Left lung (tissue), 10 donors: ENCODE results near the gene ZIM2. TPM values are rescaled to one million over a fixed set of nuclear protein-coding genes. Genes with fewer than 3 reads are reported as not detected.

Experiments used
- ATAC-seq: fragments of 200-7000 bp; cut with Tn5 transposase; one replicate; pipeline ENCODE4 v1.9.1; 2020; ENCODE audit warnings: moderate library complexity
- DNase-seq, 4 donors: peaks; one replicate each; pipeline ENCODE4 v3.0.0-alpha.2; 2013 to 2020
- H3K27ac ChIP-seq, 2 donors: fragments of 200-600 bp; sonication (generic) in 1 of 2; one replicate each; pipeline versions ENCODE4 v1.5.0 to v1.8.0; 2020 to 2021
- H3K27me3 ChIP-seq, 2 donors: fragments of 200-600 bp; sonication (generic) in 1 of 2; one replicate each; pipeline versions ENCODE4 v1.5.0 to v1.8.0; 2020 to 2021
- H3K36me3 ChIP-seq, 2 donors: fragments of 200-600 bp; sonication (generic) in 1 of 2; one replicate each; pipeline versions ENCODE4 v1.5.0 to v1.8.0; 2020 to 2021
- H3K4me1 ChIP-seq, 2 donors: fragments of 200-600 bp; one replicate each; pipeline ENCODE4 v1.8.0; 2021
- H3K4me3 ChIP-seq, 2 donors: fragments of 200-600 bp; sonication (generic) in 1 of 2; one replicate each; pipeline versions ENCODE4 v1.5.0 to v1.8.0; 2020 to 2021; ENCODE audit warnings: mild to moderate bottlenecking in 1 of 2
- H3K9me3 ChIP-seq, 2 donors: fragments of 200-600 bp; sonication (generic) in 1 of 2; one replicate each; pipeline versions ENCODE4 v1.5.0 to v1.8.0; 2020 to 2021
- intact Hi-C, 2 donors: fragments of 100-400 bp; cut with DNase I; formaldehyde crosslinking; loops; one replicate each; pipeline versions ENCODE4 v1.11.2 to v1.14.2; 2022
- polyA plus RNA-seq, 6 donors: library from polyadenylated mRNA; unstranded; fragments of 120-200 nt; gene quantifications; one replicate each; pipeline ENCODE4 v1.2.1, GENCODE V29; 2013; ENCODE audit not compliant: insufficient read length in 6 of 6
- total RNA-seq, 2 donors: library from RNA; stranded (reverse); fragmentation: NEBNext Ultra II Directional; extraction: Animal tissue kit (Norgen Biotek cat#: 25700); gene quantifications; one replicate each; pipeline ENCODE4 v1.2.1, GENCODE V29; 2021
- TF ChIP-seq, protein P1 (sequence below), 2 donors: fragments of 200-600 bp; sonication (generic) in 1 of 2; IDR thresholded peaks; one replicate each; pipeline versions ENCODE4 v1.5.0 to v1.8.0; 2021; ENCODE audit warnings: antibody characterized with exemption in 2 of 2
- donor health status: DM: no; HTN: yes; CAD: no.
- donor health status: DM: no; HTN: no; CAD: no.

The ZIM2 gene
- total and polyA plus RNA-seq, 8 donors, result 0.12 to 2.9 (median 1.8) TPM

DNA sequence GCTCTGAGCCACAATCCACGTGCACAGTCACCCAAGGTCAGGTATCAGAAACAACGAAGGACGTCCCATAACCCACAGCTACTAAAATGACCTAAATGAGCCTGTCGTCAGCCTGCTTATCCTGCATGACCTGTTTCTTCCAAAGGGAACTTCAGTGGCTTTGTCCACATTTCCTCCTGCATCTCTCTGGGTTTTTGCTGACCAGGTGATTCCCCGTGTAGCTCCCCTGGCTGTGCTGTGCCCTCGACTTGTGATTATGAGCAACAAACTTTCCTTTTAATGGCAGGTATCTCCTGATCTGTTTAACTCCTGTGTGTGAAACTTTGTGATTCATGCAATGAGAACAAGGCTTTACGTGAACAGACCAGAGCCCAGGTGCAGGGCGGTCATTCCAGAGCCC lies 81.0 kb downstream of the ZIM2 start:
- no peak overlapping the region for H3K4me3 ChIP-seq
- TF ChIP-seq, protein P1, sequence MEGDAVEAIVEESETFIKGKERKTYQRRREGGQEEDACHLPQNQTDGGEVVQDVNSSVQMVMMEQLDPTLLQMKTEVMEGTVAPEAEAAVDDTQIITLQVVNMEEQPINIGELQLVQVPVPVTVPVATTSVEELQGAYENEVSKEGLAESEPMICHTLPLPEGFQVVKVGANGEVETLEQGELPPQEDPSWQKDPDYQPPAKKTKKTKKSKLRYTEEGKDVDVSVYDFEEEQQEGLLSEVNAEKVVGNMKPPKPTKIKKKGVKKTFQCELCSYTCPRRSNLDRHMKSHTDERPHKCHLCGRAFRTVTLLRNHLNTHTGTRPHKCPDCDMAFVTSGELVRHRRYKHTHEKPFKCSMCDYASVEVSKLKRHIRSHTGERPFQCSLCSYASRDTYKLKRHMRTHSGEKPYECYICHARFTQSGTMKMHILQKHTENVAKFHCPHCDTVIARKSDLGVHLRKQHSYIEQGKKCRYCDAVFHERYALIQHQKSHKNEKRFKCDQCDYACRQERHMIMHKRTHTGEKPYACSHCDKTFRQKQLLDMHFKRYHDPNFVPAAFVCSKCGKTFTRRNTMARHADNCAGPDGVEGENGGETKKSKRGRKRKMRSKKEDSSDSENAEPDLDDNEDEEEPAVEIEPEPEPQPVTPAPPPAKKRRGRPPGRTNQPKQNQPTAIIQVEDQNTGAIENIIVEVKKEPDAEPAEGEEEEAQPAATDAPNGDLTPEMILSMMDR (IDR thresholded peaks at IDR 0.05), result no peak
- ATAC-seq (no peak), DNase-seq (no peak)
- H3K36me3 ChIP-seq, result no peaks in the 10 kb centered on the region
- intact Hi-C loops, result no loop called here
- H3K9me3 ChIP-seq, result peaks cover 0 to 46% of the 10 kb centered on the region in 2 donors
- H3K27ac ChIP-seq, result no peak overlapping the region
- H3K27me3 ChIP-seq, result no peaks in the 10 kb centered on the region
- no peaks in the 10 kb centered on the region for H3K4me1 ChIP-seq

DNA sequence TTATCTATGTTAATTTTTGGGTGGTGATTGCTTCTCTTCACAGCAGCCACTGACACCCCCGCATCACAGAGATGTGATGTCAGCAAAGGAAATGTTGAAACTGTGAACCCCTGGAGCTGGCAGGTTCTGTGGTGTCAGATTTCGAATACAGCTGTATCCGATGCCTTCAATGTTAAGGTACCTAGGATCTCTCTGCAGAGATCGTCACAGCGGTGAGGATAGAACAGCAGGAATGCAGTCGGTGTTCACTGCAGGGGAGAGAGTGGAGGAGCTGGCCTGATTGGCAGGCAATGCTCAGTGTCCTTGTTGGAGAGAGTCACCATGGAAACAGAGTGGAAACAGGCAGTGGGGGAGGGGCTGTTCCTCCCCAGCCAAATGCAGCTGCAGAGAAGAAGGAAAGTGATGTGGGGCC lies 89.4 kb downstream of the ZIM2 start:
- peaks cover 0 to 2% of the 10 kb centered on the region in 2 donors for H3K9me3 ChIP-seq
- no peaks in the 10 kb centered on the region for H3K27me3 ChIP-seq
- no peak overlapping the region for H3K27ac ChIP-seq
- no peaks in the 10 kb centered on the region for H3K4me1 ChIP-seq
- H3K36me3 ChIP-seq, result no peaks in the 10 kb centered on the region
- DNase-seq (peak in 1 of 4 donors; percentile 31), ATAC-seq (no peak)
- intact Hi-C loops, result no loop called here
- TF ChIP-seq, protein P1 (IDR thresholded peaks at IDR 0.05), result no peak
- no peak overlapping the region for H3K4me3 ChIP-seq

DNA sequence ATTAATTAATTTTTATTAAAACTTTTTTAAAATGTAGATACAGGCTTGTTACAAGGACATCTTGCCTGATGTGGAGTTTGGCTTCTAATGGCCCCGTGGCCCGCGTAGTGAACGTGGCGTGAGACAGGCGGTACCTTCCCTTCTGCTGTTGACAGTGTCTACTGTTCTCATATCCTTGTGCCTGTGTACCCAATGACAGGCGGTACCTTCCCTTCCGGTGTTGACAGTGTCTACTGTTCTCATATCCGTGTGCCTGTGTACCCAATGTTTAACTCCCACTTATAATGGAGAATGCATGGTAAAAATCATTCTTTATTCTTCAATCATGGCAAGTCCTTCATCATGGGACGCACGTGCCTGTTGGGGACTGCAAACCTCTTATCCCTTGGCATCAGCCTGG lies 89.9 kb downstream of the ZIM2 start:
- H3K27ac ChIP-seq, result no peak overlapping the region
- H3K9me3 ChIP-seq, result peaks cover 0 to under 1% of the 10 kb centered on the region in 2 donors
- TF ChIP-seq, protein P1 (IDR thresholded peaks at IDR 0.05), result no peak
- intact Hi-C loops, result no loop called here
- H3K4me1 ChIP-seq, result no peaks in the 10 kb centered on the region
- H3K4me3 ChIP-seq, result no peak overlapping the region
- ATAC-seq (no peak), DNase-seq (no peak)
- no peaks in the 10 kb centered on the region for H3K36me3 ChIP-seq
- H3K27me3 ChIP-seq, result no peaks in the 10 kb centered on the region

DNA sequence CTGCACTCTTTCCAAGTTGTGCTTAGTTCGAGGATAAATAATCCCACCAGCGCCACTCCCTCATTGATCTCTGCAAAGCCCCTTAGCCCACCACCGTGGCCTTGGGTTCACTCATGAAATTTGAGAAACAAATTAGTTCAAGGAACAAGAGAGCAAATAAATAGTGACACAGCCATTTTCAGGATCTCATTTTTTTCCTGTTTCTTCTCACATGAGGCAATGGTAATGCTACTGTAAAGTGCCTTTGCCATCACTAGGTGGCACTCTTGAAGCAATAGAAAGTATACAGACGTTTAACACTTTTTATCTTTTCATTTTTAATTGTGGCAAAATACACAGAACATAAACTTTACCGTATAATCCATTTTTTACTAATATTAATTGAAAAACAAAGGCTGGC lies 92.1 kb downstream of the ZIM2 start:
- Histone ChIP-seq H3K27me3 (no peaks in the 10 kb centered on the region), H3K4me3 (no peak overlapping the region), H3K36me3 (no peaks in the 10 kb centered on the region), H3K9me3 (peaks cover 0 to 9% of the 10 kb centered on the region in 2 donors), H3K4me1 (no peaks in the 10 kb centered on the region), H3K27ac (no peak overlapping the region)
- intact Hi-C loops, result no loop called here
- ATAC-seq (peak; percentile 62), DNase-seq (peak in 1 of 4 donors; percentile 52)
- TF ChIP-seq, protein P1 (IDR thresholded peaks at IDR 0.05), result peak; percentile 39 to 44

DNA sequence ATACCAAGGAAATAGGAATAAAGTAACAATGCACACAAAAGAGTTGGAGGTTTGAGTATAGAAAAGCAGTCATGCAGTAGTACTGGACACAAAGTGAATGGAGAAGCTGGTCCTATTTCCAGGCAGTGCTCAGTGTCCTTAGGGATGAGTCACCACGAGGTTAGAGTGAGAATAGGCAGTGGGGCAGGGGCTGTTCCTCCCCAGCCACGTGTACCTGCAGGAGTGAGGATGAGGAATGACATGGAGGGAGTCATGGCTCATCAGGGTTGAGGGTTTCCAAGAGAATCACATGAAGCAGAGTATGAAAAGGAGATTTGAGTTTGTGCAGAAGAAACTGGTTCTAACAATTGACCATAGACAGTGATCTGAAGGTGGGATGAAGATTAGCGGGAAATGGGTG lies 94.2 kb downstream of the ZIM2 start:
- DNase-seq, result no peak
- Histone ChIP-seq H3K36me3 (no peaks in the 10 kb centered on the region), H3K4me1 (no peaks in the 10 kb centered on the region), H3K9me3 (peaks cover 0 to 18% of the 10 kb centered on the region in 2 donors), H3K27me3 (no peaks in the 10 kb centered on the region), H3K4me3 (no peak overlapping the region), H3K27ac (no peak overlapping the region)
- TF ChIP-seq, protein P1 (IDR thresholded peaks at IDR 0.05), result no peak
- intact Hi-C loops, result no loop called here
- ATAC-seq, result no peak
